Activated CD4-positive, CD25-positive, alpha-beta regulatory T cell treated with anti-CD3 and anti-CD28 coated beads, Interleukin-2, amount 50 U/mL, for 24 hours (primary cell): ENCODE data around the gene QTRT2.
A peak's percentile ranks its signal among the peaks of the same experiment; 100 is the strongest.

Source experiments
- ATAC-seq, 2 donors: fragments of 150-1000 bp; cut with Tn5 transposase; one replicate each; pipeline ENCODE4 v1.10.0; 2021; ENCODE audit warnings: mild to moderate bottlenecking in 1 of 2, moderate library complexity in 1 of 2

The QTRT2 gene

GRCh38 chr3:114056130-114057010 lies at the start of gene QTRT2, which contains the start of gene CCDC191:
Gene QTRT2, plus strand, starts transcription at chr3:114056737. Its CDS starts 8,521 bp downstream, at chr3:114065258.
Gene CCDC191, minus strand, starts transcription at chr3:114056526. Its CDS starts 60 bp downstream, at chr3:114056466.
- peak; percentile 99 for ATAC-seq

DNA sequence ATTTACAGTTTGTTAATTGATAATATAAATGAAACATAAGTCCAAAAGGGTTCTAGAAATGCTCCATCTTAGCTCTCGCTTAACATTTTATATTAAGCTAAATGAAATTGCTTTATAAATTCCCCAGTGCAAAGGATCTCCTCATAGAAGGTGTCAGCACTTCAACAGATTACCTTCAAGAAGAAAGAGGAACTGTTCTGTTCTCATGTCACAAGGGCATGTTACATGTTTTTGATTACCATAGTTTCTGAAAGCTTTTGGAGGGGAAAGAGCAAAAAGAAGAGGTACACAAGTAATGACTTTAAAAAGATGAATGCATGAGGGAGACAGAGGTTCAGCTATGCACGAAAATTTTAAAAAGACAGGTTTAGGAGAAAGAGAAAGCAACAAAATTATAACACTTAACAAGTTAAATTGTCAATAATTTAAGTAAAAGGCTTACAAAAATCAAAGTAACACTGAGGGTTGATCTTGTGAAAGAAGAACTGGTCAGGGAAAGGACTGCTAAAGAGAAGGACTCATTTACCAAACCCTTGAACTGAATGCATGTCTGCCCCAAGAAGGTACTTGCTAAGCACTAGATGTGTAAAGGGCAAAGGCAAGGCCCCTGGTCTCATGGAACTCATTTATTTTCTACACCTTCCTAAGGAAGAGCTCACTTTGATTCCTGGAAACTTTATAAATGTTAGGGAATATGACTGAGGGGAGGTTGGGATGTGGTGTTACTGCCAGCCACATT lies 45.3 kb upstream of the QTRT2 start:
- ATAC-seq, result no peak

- no peak for ATAC-seq
Observed at GRCh38 chr3:114014211-114014610, 42.3 kb upstream of the QTRT2 start.

- no peak for ATAC-seq
Observed at GRCh38 chr3:114019486-114019885, 37.1 kb upstream of the QTRT2 start.

DNA sequence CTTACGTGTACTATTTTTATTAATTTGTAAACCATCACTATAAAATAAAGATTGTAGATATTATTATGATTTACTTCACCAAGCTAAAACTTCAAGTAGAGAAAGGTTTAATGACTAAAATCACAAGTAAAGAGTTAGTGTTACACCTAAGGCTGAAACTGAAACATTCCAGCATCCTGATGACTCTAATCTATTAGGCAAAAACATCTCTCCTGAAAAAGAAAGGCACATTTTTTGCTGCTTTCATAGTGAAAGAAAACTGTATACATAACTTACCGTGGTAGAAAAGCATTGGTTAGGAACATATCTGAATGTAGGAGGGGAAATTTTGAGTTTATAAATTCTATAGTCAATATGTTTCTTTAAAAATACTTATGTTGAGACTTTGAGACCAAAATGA lies 35.6 kb upstream of the QTRT2 start:
- ATAC-seq, result no peak

DNA sequence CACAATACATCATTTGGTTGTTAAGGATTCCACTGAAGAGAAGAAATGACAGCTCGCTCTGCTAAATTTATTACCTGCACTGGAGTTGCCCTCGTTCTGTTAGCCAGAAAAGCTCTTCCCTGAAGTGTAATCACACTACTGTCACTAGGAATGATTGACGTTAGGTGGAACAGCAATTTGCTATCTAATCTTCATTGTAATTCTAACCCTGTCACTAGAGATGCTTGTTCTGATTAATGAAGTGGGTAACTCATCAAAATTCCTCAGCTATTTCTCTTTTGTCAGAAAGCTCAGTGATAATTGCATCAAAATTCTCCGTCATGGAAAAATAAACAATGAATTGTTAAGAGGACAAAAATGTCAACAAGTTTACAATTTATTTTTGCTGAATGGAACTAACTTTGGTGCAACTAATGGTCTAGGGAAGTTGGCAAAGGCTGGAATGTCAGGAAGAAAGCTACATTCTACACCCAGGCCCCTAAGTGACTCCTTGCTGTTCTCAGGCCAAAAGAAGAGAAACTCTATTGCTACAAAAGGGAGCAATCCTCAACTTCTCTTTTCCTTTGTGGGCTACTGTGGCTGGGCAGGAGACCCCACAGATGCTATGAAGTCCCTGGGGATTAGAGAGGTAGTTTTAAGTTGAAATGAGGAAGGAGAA lies 34.3 kb upstream of the QTRT2 start:
- ATAC-seq, result no peak

DNA sequence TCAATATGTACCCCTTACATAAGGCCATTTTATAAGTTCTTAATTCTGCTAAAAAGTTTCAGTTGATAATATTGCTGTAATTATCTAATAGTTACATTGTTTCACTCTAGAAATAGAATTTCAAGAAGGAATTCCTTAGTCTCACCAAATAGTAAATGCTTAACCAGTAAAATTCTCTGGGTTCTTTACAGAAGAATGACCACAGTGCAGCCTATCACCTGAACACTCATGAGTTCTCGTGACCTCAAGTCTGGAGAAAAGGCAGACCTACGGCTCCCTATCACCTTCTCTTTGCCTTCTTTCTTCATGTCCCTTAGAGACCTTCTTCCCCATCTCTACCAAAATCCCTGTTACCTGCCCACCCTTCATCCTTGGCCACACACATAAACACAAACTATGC lies 31.1 kb upstream of the QTRT2 start:
- no peak for ATAC-seq

DNA sequence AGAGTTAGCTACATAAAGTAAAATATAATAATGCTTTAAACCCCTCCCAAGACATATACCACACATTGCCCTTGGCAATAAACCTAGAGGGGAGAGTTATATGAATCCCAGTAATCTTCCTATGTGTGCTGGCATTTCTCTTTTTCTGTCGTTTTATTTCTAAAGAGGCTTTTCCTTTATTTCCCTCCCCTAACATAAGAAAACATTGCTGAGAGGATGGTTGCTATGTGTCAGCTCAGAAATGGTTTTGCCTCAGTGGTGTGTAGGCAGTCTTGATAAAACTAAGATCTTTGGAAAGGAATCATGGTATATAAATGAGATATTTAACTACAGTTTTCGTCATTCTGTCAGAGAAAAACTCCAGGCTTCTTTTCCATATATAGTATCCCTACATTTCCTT lies 30.2 kb upstream of the QTRT2 start:
- no peak for ATAC-seq

DNA sequence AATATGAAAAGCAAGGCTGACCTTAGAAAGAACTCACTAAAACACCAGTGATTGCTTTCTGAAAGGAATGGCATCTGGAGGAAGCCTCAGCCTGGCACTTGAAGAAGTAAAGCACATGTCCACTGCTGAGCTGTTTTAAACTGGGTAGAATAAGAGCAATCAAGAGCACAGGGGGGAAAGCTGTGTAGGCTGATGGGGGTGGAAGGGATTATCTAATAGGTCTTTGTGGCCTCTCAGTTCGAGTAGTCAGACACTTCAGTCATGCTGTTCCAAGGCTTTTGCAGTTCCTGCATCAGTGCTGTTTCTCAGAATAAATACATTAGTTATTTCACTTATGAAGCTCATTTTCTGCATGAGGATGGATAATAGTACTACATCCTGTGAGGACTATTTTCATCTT lies 22.8 kb upstream of the QTRT2 start:
- no peak for ATAC-seq

DNA sequence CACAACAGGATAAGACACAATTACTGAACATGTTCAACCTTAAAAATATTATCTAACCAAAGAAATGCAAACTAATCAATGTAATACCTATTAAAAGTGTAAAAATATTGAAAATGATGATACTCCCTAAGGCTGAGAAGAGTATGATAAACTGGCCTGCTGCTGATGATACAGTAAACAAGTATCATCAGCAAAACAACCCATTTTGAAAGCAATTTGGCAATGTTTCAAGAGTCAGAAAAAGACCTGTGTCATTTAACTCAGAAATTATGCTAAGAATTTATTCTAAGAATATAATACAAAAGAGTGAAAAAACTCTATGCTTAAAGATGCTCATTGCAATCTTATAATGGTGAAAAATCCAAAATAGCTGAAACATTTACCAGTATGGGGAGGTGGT lies 22.3 kb upstream of the QTRT2 start:
- no peak for ATAC-seq

GRCh38 chr3:114034787-114035545 lies 21.6 kb upstream of the QTRT2 start:
- ATAC-seq, result no peak

DNA sequence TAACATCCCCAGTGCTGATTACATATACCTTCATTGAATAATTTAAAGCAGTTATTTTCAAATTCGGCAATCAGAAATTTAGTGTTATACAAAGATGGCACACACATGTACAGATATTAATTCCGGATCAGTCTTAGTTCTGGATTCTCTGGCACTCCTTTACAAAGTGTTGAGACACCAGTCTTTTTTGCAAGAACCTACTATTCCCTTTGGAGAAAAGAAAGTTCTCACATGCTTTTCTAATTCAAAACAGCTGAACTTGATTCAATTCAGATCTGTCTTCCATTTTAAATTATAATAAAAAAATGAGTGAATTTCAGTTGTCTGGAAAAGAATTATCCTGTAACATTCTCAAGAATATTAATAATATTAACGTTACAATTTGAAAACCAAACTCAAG lies 20.6 kb upstream of the QTRT2 start:
- no peak for ATAC-seq

DNA sequence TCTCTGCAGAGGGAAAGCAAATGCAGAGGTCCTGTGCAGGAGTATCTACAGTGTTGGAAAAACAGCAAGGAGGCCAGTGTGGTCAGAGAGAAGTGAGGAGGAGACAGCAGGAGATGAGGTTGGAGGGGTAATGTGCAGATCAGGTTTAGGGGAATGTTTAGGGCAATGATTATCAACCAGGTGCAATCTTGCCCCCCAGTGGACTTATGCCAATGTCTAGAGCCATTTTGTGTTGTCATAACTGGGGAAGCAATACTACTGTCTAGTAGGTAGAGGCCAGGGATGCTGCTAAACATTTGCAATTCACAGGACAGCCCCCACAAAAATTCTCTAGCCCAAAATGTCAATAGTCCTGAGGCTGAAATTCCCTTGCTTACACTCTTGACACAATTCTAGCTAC lies 13.3 kb upstream of the QTRT2 start:
- no peak for ATAC-seq

DNA sequence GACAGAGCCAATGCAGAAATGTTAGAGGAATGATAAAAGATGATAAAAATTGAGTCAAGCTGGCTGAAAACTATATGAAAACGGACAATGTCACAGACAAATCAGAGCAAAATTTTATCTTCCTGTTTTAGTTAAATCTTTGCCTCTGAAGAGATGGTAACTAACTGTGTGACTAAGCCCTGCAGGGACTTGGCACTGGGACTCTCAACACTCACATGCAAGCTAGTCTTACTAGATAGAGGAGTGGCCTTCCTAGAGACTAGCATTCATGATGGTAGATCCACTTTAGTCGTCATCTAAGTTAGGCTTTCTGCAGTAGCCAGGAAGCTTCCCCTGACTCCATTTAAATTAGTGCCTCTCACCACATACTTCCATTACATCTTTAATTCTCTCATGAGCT lies 4.3 kb upstream of the QTRT2 start:
- ATAC-seq, result no peak

- peak in 1 of 2 donors; percentile 2 for ATAC-seq
Observed at GRCh38 chr3:114057011-114057347, 442 bp downstream of the QTRT2 start.

DNA sequence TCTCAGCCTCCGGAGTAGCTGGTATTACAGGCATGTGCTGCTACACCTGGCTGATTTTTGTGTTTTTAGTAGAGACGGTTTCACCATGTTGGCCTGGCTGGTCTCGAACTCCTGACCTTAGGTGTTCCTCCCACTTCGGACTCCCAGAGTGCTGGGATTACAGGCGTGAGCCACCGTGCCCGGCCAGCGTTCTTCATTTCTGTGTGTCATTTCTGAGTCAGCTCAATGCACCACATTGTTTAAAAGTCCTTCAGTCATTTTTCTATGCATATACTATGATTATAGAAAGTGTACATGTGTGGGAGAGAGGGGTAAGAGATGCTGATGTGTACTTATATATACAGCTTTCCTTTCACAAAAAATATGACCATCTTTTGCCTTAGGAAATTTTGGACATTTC lies 2.1 kb downstream of the QTRT2 start:
- ATAC-seq, result no peak

GRCh38 chr3:114060906-114061655 lies 4.5 kb downstream of the QTRT2 start:
- ATAC-seq, result no peak

DNA sequence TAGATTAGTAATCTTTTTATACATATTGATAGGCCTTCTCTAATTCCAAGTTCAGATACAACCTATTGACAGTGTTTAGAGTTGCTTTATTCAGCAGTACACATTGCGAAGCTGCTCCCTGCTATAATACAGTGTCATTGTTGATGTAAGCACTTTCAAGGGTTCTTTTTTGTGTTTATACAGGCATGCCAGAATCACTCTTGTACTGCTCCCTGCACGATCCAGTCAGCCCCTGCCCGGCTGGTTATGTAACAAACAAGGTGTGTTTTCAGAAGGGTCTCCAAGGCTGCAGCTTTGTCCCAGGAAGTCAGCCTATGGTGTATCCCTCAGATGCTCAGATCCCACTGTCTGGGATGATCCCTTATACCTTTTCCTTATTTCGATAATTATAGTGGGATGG lies 11.3 kb downstream of the QTRT2 start:
- ATAC-seq, result no peak

DNA sequence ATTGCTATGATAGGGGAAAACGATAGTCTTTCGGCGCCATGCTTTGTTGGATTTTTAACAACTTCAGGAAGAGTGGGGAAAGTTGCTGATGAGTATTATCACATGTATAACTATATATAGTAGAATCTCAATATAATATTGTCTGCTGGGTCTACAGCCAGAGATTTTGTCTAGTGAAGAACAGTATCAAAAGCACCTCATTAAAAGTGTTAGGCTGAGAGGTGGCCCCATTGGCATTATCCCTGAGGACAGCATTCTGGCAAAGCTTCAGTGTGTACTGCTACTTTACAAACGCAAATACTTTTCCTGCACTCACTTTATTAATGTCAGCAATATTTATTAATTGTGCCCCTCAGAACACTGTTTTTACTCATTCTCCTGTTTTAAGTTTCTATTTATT lies 11.8 kb downstream of the QTRT2 start:
- ATAC-seq, result no peak

DNA sequence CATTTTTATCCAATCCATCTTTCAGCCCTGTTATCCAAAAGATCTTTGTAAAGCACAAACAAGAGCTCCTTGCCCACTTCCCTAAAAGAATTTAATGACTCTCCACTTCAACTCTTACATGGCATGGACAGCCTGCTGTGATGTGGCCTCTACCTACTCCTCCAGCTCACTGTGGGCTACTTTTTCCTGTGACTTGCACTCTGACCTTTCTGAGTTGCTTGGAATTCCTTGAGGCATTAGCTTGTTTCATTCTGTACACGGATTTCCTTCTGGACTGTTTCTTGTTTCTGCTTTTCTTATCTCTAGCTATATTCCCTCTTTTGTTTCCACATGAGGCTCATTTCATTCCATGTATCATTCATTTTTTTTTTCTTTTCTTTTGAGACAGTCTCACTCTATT lies 15.2 kb downstream of the QTRT2 start:
- ATAC-seq, result no peak

DNA sequence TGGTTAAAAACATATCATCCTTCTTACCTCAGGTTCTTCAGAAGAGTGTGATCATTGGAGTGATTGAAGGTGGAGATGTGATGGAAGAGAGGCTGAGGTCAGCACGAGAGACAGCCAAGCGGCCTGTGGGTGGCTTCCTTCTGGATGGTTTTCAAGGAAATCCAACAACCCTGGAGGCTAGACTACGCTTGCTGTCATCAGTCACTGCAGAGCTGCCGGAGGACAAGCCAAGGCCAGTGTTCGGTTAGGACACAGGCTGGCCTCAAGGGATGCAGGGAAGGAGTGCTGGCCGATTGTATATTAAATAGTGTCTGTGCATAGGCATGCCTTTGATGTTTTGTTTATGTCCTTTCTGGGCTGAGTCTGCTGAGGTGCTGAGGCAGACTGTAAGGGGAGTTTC lies 20.2 kb downstream of the QTRT2 start:
- ATAC-seq, result no peak

- ATAC-seq, result no peak
Observed at GRCh38 chr3:114078126-114078525, 21.6 kb downstream of the QTRT2 start.
